Measurements from ENCODE around the gene IL17B.

IL17B gene

GRCh38 chr5:149414405-149415065 lies 35.4 kb upstream of the IL17B start:
- no peak for DNase-seq

GRCh38 chr5:149413477-149414210 lies 34.6 kb upstream of the IL17B start:
- DNase-seq, result no peak

- no peak for DNase-seq
Measured at GRCh38 chr5:149412783-149413476, 33.8 kb upstream of the IL17B start.

DNA sequence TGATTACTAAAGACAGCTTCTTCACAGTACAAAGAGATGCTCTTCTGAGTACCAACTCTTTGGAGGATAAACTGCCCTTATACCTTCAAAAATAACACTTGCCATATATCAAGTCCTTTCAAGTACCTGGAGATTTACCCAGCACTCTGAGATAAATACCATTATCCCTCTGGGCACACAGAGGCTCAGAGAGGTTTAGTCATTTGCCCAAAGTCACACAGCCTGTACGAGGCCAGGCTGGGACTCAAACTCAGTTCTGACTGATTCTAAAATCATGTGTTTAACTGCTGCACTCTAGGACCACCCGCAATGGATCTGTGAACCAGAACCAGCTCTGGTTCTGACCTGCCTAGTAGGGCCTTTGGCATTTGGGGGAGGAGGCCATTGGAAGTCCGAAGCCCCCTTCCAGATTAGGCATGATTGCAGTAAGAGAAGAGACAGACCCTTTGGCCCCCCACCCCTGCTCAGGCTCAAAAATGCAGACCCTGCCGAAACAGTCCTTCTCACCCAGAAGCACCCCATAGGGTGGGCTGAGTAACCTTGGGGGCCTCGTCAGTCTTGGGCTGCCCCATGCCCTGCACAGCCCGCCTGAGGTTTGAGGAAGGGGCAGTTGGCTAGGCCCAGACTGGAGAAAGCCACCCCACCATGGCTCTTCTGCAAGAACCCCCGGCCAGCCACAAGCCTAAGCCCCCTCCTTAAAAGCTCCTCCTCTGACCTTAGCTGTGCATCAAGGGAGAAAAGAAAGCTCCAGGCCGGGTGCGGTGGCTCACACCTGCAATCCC lies 32.8 kb upstream of the IL17B start:
- DNase-seq, result no peak

- DNase-seq, result no peak
Measured at GRCh38 chr5:149410721-149411432, 31.8 kb upstream of the IL17B start.

DNA sequence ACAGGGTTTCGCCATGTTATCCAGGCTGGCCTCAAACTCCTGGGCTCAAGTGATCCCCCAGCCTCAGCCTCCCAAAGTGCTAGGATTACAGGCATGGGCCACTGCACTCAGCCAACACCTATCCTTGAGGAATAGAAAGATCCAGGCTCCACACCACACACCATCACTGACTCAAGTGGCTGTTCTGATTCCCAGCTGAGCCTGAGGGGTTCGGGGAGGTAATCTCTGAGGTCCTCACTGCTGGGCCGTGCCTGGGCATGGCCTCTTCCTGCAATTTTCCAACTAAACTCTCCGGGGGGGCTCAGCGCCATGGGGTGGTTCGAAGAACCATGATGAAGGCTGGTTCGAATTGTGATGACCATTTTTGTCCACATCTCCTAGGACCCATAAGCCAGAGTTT lies 31.0 kb upstream of the IL17B start:
- no peak for DNase-seq

- DNase-seq, result no peak
Measured at GRCh38 chr5:149409268-149409948, 30.3 kb upstream of the IL17B start.

- DNase-seq, result no peak
Measured at GRCh38 chr5:149408252-149409099, 29.4 kb upstream of the IL17B start.

- no peak for DNase-seq
Measured at GRCh38 chr5:149407323-149408251, 28.5 kb upstream of the IL17B start.

DNA sequence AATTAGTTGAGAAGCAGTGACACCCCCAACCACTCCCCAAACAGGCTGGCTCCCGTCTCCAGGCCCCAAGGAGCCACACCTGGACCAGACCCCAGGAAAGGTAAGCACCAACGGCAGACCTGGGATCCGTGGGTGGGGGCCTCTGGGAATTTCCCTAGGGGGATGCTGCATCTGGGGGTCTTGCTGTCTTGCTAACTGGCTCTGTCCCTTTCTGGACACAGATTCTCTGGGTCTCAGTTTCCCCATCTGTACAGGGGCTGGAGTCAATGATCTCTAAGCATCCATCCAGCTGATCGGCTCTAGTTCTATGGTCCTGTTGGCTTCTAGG lies 27.9 kb upstream of the IL17B start:
- DNase-seq, result no peak

- DNase-seq, result no peak
Measured at GRCh38 chr5:149406203-149406978, 27.3 kb upstream of the IL17B start.

DNA sequence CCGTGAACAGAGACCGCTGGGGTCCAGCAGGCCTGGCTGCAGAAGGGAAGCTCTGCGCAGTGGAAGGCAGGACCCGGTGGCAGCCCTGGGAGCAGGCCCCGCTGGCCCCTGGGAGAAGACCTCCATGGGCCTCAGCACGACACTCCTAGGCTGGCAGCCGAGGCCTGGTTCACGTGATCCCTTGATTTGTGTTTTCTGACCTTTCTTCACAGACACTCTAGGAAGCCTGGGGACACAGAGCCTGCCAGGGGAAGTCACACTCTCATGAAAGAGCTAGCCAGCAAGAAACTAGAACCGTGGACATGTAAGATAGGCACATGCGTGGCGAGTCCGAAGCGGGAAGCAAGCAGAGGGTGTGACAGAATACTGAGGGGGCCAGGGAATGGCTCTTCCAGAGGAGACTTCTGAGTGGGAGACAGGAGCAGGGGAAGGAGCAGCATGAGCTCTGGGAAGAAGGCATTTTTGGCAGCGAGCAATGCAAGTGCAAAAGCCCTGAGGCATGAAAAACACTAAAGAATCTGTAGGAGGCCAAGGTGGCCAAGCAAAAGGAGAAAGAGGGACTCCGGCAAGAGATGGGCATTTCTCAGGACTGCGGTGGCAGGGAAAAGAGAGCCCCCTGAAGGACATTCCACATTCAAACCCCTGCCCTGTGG lies 26.6 kb upstream of the IL17B start:
- DNase-seq, result no peak

DNA sequence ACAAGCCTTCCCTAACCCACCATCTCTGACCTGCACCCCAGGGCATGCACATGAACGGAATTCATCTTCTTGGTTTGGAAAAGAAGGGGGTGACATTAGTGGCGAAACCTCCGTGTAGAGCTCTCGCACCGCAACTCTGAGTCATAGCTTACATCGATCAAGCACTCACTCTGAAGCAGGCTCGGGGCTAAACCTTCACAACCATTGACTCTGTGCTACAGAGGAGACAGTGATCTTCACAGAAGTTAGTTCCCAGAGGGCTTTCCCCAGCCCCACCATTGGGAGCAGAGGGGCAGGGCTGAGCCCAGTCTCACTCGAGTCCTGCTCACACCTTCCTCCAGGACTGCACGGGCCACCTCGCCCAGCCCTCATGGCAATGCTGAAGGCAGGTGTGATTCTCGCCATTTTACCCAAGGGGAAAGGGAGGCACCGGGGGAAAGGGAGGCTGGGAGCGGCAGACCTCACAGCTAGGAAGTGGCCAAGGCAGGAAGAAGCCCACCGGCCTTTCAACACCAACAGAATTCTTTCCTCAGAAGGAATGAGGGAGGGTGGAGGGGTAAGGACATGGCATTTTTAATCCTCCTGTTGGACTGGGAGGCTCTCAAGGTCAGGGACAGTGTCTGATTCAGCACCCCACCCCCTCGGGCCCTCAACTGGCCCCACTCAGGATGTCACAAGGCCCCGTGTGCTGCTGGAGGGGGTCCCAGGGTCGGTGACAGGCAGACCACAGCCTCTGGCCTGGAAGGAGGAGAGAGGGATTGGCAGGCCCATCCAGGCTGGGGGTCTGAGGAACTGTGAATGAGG lies 25.9 kb upstream of the IL17B start:
- DNase-seq, result no peak

GRCh38 chr5:149403923-149404745 lies 25.0 kb upstream of the IL17B start:
- no peak for DNase-seq

GRCh38 chr5:149402291-149402690 lies 23.2 kb upstream of the IL17B start:
- DNase-seq, result no peak

DNA sequence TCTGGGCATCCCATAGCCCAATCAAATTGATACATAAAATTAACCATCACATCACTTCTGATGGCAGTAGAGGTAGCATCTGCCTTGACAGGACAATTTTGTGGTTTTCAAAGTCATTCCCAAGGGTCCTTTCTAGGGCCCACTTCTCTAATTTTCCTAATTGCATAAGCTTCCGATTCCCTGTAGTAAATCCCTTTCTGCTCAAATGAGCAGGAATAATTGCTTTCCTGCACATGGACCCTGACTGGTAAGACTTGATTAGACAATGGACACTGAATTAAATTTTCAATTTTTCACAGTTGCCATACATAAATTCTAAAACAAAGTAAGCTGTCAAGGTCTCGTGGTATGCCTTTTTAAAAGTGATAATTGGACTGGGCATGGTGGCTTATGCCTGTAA lies 22.0 kb upstream of the IL17B start:
- no peak for DNase-seq

DNA sequence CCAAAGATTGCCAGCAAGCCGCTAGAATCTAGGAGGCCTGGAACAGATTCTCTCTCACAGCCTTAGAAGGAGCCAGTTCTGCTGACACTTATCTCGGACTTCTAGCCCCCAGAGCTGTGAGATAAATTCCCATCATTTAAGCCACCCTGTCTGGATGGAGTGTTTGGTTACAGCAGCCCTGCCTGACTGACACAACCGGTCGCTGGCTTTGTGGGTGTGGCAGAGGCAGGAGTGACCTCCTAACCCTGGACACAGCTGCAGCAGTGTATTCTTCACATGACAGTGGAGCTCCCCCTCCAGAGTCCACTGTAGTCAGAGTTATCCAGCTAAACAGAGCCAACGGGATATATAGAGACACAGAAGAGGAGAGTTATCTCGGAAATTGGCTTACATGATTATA lies 21.2 kb upstream of the IL17B start:
- no peak for DNase-seq

Data from activated CD8-positive, alpha-beta memory T cell treated with anti-CD3 and anti-CD28 coated beads for 24 hours (primary cell).